GM21381 (cell line): Measurements from ENCODE around the gene NUP93.
A peak's percentile ranks its signal among the peaks of the same experiment; 100 is the strongest.

Source experiments
- ATAC-seq: cut with Tn5 transposase; IDR thresholded peaks from one replicate; pipeline ENCODE4 v1.9.1; 2021; ENCODE audit warnings: mild to moderate bottlenecking, moderate library complexity; ENCODE audit not compliant: unreplicated experiment

The NUP93 gene

GRCh38 chr16:56842133-56842532 lies 112.2 kb downstream of the NUP93 start:
- ATAC-seq: no peak

- ATAC-seq: no peak
Observed at GRCh38 chr16:56844056-56844455, 114.1 kb downstream of the NUP93 start.

- ATAC-seq: no peak
Observed at GRCh38 chr16:56847173-56847910, 117.4 kb downstream of the NUP93 start.

- ATAC-seq: no peak
Observed at GRCh38 chr16:56848029-56848936, 118.4 kb downstream of the NUP93 start.

- no peak for ATAC-seq
Observed at GRCh38 chr16:56848955-56849689, 119.2 kb downstream of the NUP93 start.

GRCh38 chr16:56849690-56850680 lies 120.1 kb downstream of the NUP93 start:
- no peak for ATAC-seq

GRCh38 chr16:56851671-56852400 lies 121.9 kb downstream of the NUP93 start:
- ATAC-seq: no peak

GRCh38 chr16:56852401-56852730 lies 122.4 kb downstream of the NUP93 start:
- no peak for ATAC-seq

GRCh38 chr16:56852968-56853367 lies 123.0 kb downstream of the NUP93 start:
- ATAC-seq: no peak

GRCh38 chr16:56855201-56855600 lies 125.3 kb downstream of the NUP93 start:
- no peak for ATAC-seq

GRCh38 chr16:56855946-56856345 lies 126.0 kb downstream of the NUP93 start:
- no peak for ATAC-seq

GRCh38 chr16:56856876-56857447 lies 127.0 kb downstream of the NUP93 start:
- no peak for ATAC-seq

GRCh38 chr16:56858374-56858773 lies 128.4 kb downstream of the NUP93 start:
- no peak for ATAC-seq

GRCh38 chr16:56859636-56860035 lies 129.7 kb downstream of the NUP93 start:
- no peak for ATAC-seq

GRCh38 chr16:56860226-56861020 lies 130.5 kb downstream of the NUP93 start:
- peak; percentile 83 for ATAC-seq

- ATAC-seq: peak; percentile 8
Observed at GRCh38 chr16:56861092-56861610, 131.2 kb downstream of the NUP93 start.

GRCh38 chr16:56861756-56862155 lies 131.8 kb downstream of the NUP93 start:
- no peak for ATAC-seq

GRCh38 chr16:56862776-56863175 lies 132.8 kb downstream of the NUP93 start:
- ATAC-seq: no peak
